ENCODE data around the gene KLF2.

KLF2 gene

DNA sequence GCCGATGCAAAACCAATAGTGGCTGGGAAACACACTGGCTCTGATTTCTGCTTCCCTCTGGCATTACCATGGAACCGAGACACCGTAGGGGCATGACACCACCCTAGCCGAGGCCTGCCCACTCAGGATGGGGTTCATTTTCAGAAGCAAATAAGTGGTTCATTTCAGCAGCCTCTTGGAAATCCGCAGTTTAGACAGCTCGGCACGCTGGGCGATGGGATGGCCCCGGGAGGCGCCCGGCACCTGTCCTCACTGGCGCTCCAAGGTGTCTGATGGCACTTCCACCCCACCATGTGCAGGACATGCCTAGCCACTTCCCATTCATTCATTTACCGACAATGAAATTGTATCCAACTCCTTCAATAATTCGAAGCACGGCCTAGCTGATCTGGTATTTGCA lies 33.8 kb downstream of the KLF2 start:
- peaks cover 61% of the 10 kb centered on the region for H3K27me3 Mint-ChIP-seq
- H3K36me3 Mint-ChIP-seq (ENCODE audit: low read depth), result peaks cover 73% of the 10 kb centered on the region
- H3K4me1 Mint-ChIP-seq (ENCODE audit: low read depth), result peaks cover 59% of the 10 kb centered on the region
- H3K9me3 Mint-ChIP-seq, result no peaks in the 10 kb centered on the region
- no peak overlapping the region for H3K27ac Mint-ChIP-seq
- intact Hi-C loops (cut with micrococcal nuclease), result no loop called here
- no peak overlapping the region for H3K4me3 Mint-ChIP-seq

DNA sequence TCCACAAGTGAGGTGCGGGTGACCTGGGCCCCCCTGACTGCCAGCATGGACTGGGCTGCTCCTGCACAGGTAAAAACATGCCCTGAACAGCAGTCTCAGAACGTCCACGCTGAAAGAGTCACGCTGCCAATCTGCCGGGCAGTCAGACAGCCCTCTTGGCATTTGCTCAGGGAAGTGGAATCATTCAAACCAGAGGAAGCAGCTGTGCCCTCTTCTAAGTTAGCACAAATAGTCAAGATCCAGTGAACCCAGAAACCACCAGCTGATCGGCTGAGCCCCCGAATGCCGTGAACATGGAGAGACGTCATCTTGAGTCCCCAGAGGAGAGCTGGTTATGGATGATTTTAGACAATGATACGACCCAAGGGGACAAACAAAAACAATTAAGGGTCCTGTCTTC lies 34.4 kb downstream of the KLF2 start:
- Mint-ChIP-seq H3K4me3 (no peak overlapping the region), H3K27me3 (peaks cover 62% of the 10 kb centered on the region), H3K4me1 (ENCODE audit: low read depth) (peaks cover 65% of the 10 kb centered on the region), H3K27ac (no peak overlapping the region), H3K36me3 (ENCODE audit: low read depth) (peaks cover 79% of the 10 kb centered on the region), H3K9me3 (no peaks in the 10 kb centered on the region)
- intact Hi-C loops (cut with micrococcal nuclease), result no loop called here

- no peak overlapping the region for H3K4me3 Mint-ChIP-seq
- H3K4me1 Mint-ChIP-seq (ENCODE audit: low read depth), result peaks cover 68% of the 10 kb centered on the region
- H3K36me3 Mint-ChIP-seq (ENCODE audit: low read depth), result peaks cover 84% of the 10 kb centered on the region
- no peak overlapping the region for H3K27ac Mint-ChIP-seq
- peaks cover 69% of the 10 kb centered on the region for H3K27me3 Mint-ChIP-seq
- no peaks in the 10 kb centered on the region for H3K9me3 Mint-ChIP-seq
- intact Hi-C loops (cut with micrococcal nuclease), result no loop called here
Measured at GRCh38 chr19:16359964-16360363, 35.3 kb downstream of the KLF2 start.

DNA sequence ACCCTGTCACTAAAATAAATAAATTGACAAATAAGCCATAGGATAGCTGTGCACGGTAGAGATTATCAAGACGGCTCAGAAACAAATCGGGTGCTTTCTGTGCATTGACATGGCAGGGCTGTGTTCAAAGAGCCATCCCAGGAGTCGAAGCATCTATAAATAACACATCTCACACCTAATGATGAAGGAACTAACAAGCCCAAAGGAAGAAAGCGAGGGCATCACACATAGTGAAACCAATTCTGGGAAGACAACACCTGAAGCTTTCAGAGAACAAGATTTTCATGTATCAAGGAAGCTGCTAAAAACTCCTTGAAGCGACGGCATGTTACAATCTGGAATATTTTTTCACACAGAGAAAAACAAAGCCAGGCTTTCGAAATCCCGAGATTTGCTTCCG lies 36.1 kb downstream of the KLF2 start:
- H3K36me3 Mint-ChIP-seq (ENCODE audit: low read depth), result peaks cover 81% of the 10 kb centered on the region
- H3K4me3 Mint-ChIP-seq, result no peak overlapping the region
- H3K27me3 Mint-ChIP-seq, result peaks cover 74% of the 10 kb centered on the region
- H3K4me1 Mint-ChIP-seq (ENCODE audit: low read depth), result peaks cover 68% of the 10 kb centered on the region
- H3K9me3 Mint-ChIP-seq, result no peaks in the 10 kb centered on the region
- H3K27ac Mint-ChIP-seq, result no peak overlapping the region
- intact Hi-C loops (cut with micrococcal nuclease), result no loop called here

- intact Hi-C loops (cut with micrococcal nuclease), result no loop called here
- no peaks in the 10 kb centered on the region for H3K9me3 Mint-ChIP-seq
- H3K27ac Mint-ChIP-seq, result no peak overlapping the region
- peaks cover 76% of the 10 kb centered on the region for H3K27me3 Mint-ChIP-seq
- H3K4me1 Mint-ChIP-seq (ENCODE audit: low read depth), result peaks cover 71% of the 10 kb centered on the region
- H3K4me3 Mint-ChIP-seq, result no peak overlapping the region
- H3K36me3 Mint-ChIP-seq (ENCODE audit: low read depth), result peaks cover 79% of the 10 kb centered on the region
Measured at GRCh38 chr19:16361254-16361653, 36.6 kb downstream of the KLF2 start.

DNA sequence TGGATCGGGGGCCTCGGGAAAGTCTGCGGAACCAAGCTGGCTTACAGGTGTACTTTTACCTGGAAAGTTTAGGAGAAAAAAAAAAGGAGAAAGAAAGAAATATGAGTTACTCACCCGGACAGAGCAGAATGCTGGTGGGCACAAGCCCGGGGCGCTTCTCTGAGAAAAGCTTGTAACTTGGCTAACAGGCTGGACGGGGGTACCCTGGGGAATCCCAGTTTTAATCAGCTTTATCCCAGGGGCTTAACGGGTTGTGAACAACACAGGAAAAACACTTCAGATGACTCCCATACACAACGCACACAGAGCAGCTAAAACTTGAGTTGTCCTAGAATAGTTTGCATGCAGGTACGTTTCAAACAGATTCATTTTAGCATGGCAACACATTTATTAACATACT lies 37.3 kb downstream of the KLF2 start:
- intact Hi-C loops (cut with micrococcal nuclease), result no loop called here
- Mint-ChIP-seq H3K4me1 (ENCODE audit: low read depth) (peaks cover 73% of the 10 kb centered on the region), H3K27ac (no peak overlapping the region), H3K9me3 (no peaks in the 10 kb centered on the region), H3K4me3 (no peak overlapping the region), H3K36me3 (ENCODE audit: low read depth) (peaks cover 76% of the 10 kb centered on the region), H3K27me3 (peaks cover 74% of the 10 kb centered on the region)

- Mint-ChIP-seq H3K9me3 (no peaks in the 10 kb centered on the region), H3K4me1 (ENCODE audit: low read depth) (peaks cover 80% of the 10 kb centered on the region), H3K4me3 (no peak overlapping the region), H3K36me3 (ENCODE audit: low read depth) (peaks cover 62% of the 10 kb centered on the region), H3K27me3 (peaks cover 67% of the 10 kb centered on the region), H3K27ac (peak overlapping the region; percentile 12)
- intact Hi-C loops (cut with micrococcal nuclease), result no loop called here
Measured at GRCh38 chr19:16363133-16363851, 38.7 kb downstream of the KLF2 start.

DNA sequence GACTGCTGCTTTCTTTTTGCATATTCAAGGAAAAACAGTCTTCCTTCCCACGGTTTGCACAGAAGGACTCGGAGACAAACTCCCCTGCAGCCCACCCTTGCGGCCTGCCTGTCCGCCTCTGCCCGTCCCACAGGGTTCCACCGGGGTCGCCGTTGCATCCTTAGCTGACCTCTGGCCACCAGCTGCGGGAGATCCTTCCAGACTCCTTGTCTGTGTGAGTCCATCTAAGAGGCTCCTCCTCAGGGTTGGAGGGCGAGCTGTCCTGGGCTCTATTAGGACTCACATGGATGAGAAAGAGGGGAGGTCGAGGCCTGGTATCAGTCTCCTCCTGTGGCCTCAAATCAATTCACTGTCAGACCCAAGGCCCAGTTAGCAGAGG lies 39.2 kb downstream of the KLF2 start:
- peaks cover 57% of the 10 kb centered on the region for H3K36me3 Mint-ChIP-seq (ENCODE audit: low read depth)
- no peak overlapping the region for H3K4me3 Mint-ChIP-seq

GRCh38 chr19:16364231-16364865 lies 39.7 kb downstream of the KLF2 start:
- Mint-ChIP-seq H3K36me3 (ENCODE audit: low read depth) (peaks cover 52% of the 10 kb centered on the region), H3K27me3 (peaks cover 58% of the 10 kb centered on the region), H3K4me1 (ENCODE audit: low read depth) (peaks cover 71% of the 10 kb centered on the region), H3K4me3 (no peak overlapping the region), H3K9me3 (no peaks in the 10 kb centered on the region), H3K27ac (peak overlapping the region; percentile 12)
- intact Hi-C loops (cut with micrococcal nuclease), result no loop called here

More for the DNA sequence above, 39.2 kb downstream of the KLF2 start:
- Mint-ChIP-seq H3K4me1 (ENCODE audit: low read depth) (peaks cover 76% of the 10 kb centered on the region), H3K27me3 (peaks cover 63% of the 10 kb centered on the region), H3K9me3 (no peaks in the 10 kb centered on the region), H3K27ac (peak overlapping the region; percentile 12)
- intact Hi-C loops (cut with micrococcal nuclease), result no loop called here

DNA sequence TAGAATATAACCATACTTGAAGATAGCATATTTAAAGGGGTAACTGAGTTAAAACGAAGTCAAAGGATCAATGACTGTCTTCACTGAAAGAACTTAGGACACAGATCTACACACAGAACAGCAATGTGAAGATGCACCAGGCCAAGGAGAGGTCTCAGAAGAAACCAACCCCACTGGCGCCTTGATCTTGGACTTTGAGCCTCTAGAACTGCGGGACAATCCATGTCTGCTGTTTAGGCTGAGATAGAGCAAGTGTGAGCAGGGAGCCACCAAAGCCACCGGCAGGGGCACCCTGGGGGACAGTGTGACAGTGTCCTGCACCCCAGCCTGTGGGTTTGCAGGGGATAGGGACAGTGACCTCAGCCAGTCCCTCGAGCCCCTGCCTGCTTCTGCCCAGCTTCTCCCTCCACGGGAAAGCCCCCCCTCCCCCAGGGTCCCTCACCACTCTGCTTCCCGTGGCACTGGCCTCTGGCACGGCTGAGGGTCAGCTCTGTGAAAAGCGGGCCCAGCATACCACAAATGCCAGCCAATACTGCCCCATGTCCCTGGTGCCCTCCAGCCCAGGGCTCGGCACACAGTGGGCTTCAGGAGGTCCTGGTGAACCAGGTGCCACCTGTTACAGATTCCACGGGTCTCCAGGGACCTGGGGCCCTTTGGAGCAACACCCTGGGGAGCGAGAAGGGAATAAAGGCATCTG lies 40.8 kb downstream of the KLF2 start:
- Mint-ChIP-seq H3K36me3 (ENCODE audit: low read depth) (peaks cover 43% of the 10 kb centered on the region), H3K27me3 (peaks cover 51% of the 10 kb centered on the region), H3K27ac (peak overlapping the region; percentile 89), H3K9me3 (no peaks in the 10 kb centered on the region), H3K4me1 (ENCODE audit: low read depth) (peaks cover 73% of the 10 kb centered on the region), H3K4me3 (no peak overlapping the region)
- intact Hi-C loops (cut with micrococcal nuclease), result loop anchor here (5.0 kb wide), 1 partner anchor 38 kb away; no protein-coding TSS in a partner anchor

DNA sequence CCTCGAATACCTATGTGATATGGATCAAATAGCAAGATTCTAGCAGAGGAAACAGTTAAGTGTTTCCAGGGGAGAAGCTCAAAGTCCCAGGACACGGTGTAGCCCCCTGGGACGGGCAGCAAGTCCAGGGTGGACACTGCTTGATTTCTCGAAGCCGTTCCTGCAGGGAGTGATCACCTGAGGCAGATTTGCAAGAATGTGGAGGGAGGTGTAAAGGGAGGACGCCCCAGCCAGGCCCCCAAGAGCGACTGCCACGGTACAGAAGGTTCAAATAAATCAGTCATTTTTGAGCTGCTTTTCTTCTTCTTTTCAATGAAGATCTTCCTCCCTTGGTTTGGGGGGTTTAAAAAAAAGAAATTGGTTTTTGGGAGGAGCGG lies 41.4 kb downstream of the KLF2 start:
- H3K36me3 Mint-ChIP-seq (ENCODE audit: low read depth), result peaks cover 43% of the 10 kb centered on the region
- peak overlapping the region; percentile 10 for H3K4me3 Mint-ChIP-seq

DNA sequence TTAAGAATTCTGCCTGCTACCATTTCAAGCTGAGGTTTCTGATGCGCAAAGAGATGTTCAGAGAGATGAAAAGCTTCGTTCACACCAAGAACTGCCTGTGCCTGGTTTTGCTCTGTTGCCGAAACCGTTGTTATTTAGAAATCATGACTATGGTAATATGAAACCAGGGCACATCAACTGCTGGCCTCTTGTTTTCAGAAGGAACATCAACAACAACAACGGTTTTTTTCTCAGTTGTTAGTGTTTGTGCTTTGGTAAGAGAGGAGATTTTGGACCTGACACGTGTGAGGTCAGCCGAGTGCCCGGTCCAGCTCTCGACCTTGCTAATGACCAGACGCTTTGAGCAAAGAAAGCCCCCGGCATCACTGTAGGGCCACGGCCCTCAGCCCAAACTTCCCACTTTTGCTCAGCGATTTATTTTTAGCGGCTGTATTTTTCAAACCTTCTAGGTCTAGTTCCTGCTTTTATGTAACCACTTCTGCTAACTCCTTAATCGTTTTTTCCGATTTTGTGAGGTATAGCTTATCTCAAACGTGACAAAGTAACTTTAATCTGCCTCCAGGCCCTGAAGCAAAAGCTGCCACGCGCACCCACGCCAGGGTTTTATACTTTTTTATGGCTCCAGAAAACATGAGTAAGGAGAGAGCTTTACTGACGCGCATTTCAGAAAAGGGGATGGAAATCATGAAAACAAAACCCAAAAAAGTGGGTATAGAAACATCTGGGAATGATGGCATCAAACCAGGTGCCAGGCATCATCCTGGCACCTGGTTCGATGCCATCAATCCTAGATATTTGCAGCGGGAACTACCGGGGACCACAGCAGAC lies 42.0 kb downstream of the KLF2 start:
- peak overlapping the region; percentile 89 for H3K27ac Mint-ChIP-seq
- peaks cover 73% of the 10 kb centered on the region for H3K4me1 Mint-ChIP-seq (ENCODE audit: low read depth)
- H3K27me3 Mint-ChIP-seq, result peaks cover 39% of the 10 kb centered on the region
- intact Hi-C loops (cut with micrococcal nuclease), result loop anchor here (5.0 kb wide), 1 partner anchor 39 kb away; no protein-coding TSS in a partner anchor
- peak overlapping the region; percentile 68 for H3K4me3 Mint-ChIP-seq
- H3K36me3 Mint-ChIP-seq (ENCODE audit: low read depth), result peaks cover 40% of the 10 kb centered on the region
- no peaks in the 10 kb centered on the region for H3K9me3 Mint-ChIP-seq

More for the DNA sequence above, 41.4 kb downstream of the KLF2 start:
- peaks cover 46% of the 10 kb centered on the region for H3K27me3 Mint-ChIP-seq
- intact Hi-C loops (cut with micrococcal nuclease), result loop anchor here (5.0 kb wide), 1 partner anchor 39 kb away; no protein-coding TSS in a partner anchor
- peak overlapping the region; percentile 89 for H3K27ac Mint-ChIP-seq
- H3K9me3 Mint-ChIP-seq, result no peaks in the 10 kb centered on the region
- H3K4me1 Mint-ChIP-seq (ENCODE audit: low read depth), result peaks cover 73% of the 10 kb centered on the region

DNA sequence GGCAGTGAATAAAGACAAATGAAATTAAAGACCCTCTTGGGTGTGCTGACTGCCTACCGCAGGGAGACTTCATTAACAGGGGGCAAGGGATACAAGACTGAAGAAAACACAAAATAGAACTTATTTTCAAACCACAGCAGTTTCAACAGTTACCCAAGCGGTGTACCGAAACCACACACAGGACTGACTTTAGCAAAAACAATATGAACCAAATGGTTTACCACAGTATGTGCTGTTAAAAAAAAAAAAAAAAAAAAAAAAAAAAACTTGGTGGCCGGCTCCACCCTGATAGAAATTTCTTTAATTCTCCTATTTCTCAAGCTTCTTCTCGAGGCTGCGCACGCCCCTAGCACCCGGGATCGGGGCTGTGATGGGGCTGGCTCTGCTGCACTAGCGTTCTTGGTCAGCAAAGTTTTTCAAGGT lies 42.6 kb downstream of the KLF2 start:
- H3K9me3 Mint-ChIP-seq, result no peaks in the 10 kb centered on the region
- H3K27me3 Mint-ChIP-seq, result peaks cover 35% of the 10 kb centered on the region
- peaks cover 33% of the 10 kb centered on the region for H3K36me3 Mint-ChIP-seq (ENCODE audit: low read depth)
- H3K4me3 Mint-ChIP-seq, result peak overlapping the region; percentile 68
- intact Hi-C loops (cut with micrococcal nuclease), result loop anchor here (5.0 kb wide), 1 partner anchor 40 kb away; no protein-coding TSS in a partner anchor
- peaks cover 73% of the 10 kb centered on the region for H3K4me1 Mint-ChIP-seq (ENCODE audit: low read depth)
- peak overlapping the region; percentile 89 for H3K27ac Mint-ChIP-seq
